ENCODE measurements around the gene FSD2.
"Not testable (repeated sequence)": the region's sequence is repeated elsewhere in the genome, so short reads cannot be mapped to it uniquely, and the experiment has no call there.

The FSD2 gene

DNA sequence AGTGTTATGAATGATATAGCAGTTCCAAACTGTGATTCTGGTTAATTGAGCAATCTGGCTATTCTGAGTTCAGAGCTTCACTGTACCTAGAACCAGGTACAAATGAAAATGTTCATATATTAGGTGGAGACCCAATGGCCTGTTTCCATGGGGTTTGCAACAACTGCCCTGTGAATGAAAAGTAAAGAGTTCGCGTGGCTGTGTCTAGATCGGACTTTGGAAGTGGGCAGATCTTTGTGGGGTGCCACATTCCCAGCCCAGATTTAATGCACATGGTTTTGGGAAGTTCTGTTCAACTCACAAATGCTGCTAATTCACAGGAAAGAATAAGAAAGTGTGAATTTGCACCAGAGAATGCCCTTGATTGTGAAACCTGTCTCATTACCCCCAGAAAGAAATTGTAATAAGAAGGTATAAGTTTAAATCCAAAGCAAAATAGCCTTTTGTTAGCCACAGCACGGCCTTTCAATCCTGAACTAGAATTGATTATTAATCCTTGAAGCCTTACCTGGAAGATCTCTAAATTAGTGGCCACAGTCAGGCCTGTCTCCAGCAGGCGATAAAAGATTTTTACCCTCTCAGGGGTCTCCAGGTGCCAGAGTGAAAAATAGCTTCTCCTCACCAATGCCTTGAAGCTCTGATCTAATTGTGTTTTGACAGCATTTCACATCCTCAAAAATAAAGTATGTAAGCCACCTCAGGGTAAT, 26.2 kb upstream of the FSD2 start:
- no peak overlapping the region for H3K4me3 ChIP-seq (ENCODE audit: low read depth, low read length)
- TF ChIP-seq, protein P1, sequence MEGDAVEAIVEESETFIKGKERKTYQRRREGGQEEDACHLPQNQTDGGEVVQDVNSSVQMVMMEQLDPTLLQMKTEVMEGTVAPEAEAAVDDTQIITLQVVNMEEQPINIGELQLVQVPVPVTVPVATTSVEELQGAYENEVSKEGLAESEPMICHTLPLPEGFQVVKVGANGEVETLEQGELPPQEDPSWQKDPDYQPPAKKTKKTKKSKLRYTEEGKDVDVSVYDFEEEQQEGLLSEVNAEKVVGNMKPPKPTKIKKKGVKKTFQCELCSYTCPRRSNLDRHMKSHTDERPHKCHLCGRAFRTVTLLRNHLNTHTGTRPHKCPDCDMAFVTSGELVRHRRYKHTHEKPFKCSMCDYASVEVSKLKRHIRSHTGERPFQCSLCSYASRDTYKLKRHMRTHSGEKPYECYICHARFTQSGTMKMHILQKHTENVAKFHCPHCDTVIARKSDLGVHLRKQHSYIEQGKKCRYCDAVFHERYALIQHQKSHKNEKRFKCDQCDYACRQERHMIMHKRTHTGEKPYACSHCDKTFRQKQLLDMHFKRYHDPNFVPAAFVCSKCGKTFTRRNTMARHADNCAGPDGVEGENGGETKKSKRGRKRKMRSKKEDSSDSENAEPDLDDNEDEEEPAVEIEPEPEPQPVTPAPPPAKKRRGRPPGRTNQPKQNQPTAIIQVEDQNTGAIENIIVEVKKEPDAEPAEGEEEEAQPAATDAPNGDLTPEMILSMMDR (IDR thresholded peaks at IDR 0.05; ENCODE audit: borderline replicate concordance, insufficient read depth, low read depth, low read length), result no peak

DNA sequence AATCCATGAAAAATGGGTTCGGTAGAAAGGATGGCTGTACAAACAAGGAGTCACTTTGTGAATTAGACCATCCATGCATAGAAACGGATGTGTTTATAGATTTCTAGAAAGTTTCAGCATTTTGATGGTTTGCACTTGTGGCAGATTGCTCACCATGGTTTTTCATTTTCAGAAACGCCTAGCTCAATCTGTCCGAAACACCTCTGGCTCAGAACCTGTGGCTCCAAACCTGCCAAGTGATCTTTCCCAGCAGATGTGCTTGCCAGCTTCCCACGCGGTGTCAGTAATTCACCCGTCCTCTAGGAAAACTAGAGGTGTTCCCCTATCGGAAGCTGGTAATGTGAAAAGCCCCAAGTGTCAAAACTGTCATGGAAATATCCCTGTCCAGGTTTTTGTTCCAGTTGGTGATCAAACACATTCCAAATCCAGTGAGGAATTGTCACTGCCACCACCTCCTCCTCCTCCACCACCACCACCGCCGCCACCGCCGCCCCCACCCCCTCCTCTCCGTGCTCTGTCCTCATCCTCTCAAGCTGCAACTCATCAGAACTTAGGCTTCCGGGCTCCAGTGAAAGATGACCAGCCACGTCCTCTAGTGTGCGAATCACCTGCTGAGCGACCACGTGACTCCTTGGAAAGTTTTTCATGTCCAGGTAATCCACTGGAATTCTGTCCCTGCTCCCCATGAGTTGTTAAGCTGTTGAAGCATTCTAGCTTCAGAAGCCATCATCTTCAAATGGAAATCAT, 24.7 kb upstream of the FSD2 start:
- TF ChIP-seq, protein P1 (IDR thresholded peaks at IDR 0.05; ENCODE audit: borderline replicate concordance, insufficient read depth, low read depth, low read length), result no peak
- H3K4me3 ChIP-seq (ENCODE audit: low read depth, low read length), result no peak overlapping the region

DNA sequence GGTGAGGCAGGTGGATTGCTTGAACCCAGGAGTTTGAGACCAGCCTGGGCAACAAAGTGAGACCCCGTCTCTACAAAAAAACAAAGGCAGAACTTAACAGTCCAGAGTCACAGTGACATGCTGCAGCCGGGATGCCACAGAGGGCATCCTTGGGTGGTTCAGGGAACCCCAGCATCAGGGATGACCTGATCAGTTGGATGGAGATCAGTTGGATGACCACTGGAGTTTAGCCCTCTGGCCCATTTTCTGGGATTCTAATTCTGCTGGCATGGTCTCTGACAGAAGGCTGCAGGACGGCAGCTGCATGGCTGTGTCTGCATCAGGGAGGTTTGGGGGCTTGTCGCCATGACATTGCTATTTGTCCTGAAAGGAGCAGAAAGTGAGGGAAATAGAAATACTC, 23.4 kb upstream of the FSD2 start:
- H3K4me3 ChIP-seq (ENCODE audit: low read depth, low read length), result no peak overlapping the region
- TF ChIP-seq, protein P1 (IDR thresholded peaks at IDR 0.05; ENCODE audit: borderline replicate concordance, insufficient read depth, low read depth, low read length), result no peak

DNA sequence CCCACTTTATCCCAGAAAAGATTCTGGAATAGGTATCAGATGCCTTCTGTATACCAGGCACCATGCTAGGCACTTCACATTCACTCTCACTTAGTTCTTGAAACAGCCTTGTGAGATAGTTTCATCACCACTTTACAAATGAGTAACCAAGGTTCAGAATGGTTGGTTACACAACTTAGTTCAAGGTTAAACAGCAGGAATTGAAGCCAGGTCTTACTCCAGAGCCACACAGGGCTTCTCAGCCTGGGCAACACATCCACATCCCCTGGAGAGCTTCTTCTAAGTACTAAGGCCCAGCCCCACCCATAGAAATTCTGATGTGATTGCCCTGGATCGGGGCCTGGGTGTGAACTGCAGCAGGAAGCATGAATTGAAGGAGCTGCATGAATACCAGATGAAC, 22.2 kb upstream of the FSD2 start:
- no peak overlapping the region for H3K4me3 ChIP-seq (ENCODE audit: low read depth, low read length)
- TF ChIP-seq, protein P1 (IDR thresholded peaks at IDR 0.05; ENCODE audit: borderline replicate concordance, insufficient read depth, low read depth, low read length), result no peak

DNA sequence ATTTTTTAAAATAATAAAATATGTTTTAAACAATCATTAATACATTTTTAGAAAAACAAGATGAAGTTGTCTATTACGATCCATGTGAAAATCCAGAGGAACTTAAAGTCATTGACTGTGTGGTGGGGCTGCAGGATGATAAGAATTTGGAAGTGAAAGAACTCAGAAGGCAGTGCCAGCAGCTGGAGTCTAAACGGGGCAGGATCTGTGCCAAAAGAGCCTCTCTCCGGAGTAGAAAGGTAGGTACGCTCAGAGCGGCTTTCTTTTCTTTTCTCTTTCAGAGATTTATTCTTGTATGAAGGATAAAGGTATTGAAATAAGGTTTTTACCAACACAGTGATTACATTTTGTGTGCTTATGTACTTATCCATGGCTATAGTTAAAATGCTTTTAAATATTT, 17.2 kb upstream of the FSD2 start:
- TF ChIP-seq, protein P1 (IDR thresholded peaks at IDR 0.05; ENCODE audit: borderline replicate concordance, insufficient read depth, low read depth, low read length), result no peak
- H3K4me3 ChIP-seq (ENCODE audit: low read depth, low read length), result no peak overlapping the region

DNA sequence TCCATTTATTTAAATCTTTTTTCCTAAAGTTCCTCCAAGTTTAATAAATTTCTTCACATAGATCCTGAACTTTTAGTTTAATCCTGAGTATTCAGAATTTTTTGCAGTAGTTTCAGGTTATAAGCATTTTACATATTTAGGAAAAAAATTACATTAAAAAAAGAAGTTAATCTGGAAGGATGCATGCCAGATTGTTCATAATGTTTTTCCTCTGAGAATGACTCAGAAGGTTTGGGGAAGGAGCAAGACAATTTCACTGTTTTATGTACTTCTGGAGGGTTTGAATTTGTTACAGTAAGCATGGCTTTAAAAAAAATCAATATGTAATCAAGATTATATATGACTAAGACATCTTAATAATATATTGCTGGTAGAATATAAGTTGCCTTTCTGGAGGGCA, 16.0 kb upstream of the FSD2 start:
- H3K4me3 ChIP-seq (ENCODE audit: low read depth, low read length), result not testable (repeated sequence)

DNA sequence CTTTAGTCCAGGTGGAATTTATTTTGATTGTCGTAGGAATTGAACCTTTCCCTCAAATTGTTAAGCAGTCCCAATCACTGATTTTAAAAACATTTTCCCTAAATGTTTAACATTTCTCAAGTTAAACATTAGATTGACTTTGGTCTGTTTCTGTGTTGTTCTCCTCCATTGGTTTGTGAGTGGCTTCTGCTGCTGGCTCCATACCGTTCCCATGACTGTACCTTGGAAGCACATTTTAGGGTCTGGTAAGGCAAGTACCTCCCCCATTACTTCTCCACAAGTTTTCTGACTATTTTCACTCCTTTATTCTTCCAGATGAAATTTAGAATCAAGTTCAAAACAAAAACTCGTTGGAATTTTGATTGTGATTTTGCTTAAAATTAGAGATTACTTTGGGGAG, 15.5 kb upstream of the FSD2 start:
- not testable (repeated sequence) for H3K4me3 ChIP-seq (ENCODE audit: low read depth, low read length)

DNA sequence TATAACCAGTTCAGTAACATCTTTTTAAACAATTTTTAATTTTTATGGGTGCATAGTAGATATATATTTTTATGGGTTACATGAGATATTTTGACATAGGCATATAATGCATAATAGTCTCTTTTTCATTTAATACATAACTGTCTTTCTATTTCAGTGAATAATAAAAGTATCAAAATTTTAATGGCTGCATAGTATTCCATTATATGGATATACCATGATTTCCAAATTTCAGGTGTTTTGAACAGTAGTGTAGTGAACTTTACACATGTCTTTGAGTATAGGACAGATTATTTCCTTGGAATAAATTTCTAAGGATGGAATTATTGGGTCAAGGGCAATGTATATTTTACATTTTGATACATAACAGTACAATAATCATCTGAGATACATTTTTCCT, 14.3 kb upstream of the FSD2 start:
- no peak overlapping the region for H3K4me3 ChIP-seq (ENCODE audit: low read depth, low read length)
- TF ChIP-seq, protein P1 (IDR thresholded peaks at IDR 0.05; ENCODE audit: borderline replicate concordance, insufficient read depth, low read depth, low read length), result no peak
